ENCODE measurements around the gene CACNA1D.

The CACNA1D gene

GRCh38 chr3:53778153-53778552, 283.7 kb downstream of the CACNA1D start:
- TF ChIP-seq, protein P1, sequence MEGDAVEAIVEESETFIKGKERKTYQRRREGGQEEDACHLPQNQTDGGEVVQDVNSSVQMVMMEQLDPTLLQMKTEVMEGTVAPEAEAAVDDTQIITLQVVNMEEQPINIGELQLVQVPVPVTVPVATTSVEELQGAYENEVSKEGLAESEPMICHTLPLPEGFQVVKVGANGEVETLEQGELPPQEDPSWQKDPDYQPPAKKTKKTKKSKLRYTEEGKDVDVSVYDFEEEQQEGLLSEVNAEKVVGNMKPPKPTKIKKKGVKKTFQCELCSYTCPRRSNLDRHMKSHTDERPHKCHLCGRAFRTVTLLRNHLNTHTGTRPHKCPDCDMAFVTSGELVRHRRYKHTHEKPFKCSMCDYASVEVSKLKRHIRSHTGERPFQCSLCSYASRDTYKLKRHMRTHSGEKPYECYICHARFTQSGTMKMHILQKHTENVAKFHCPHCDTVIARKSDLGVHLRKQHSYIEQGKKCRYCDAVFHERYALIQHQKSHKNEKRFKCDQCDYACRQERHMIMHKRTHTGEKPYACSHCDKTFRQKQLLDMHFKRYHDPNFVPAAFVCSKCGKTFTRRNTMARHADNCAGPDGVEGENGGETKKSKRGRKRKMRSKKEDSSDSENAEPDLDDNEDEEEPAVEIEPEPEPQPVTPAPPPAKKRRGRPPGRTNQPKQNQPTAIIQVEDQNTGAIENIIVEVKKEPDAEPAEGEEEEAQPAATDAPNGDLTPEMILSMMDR (IDR thresholded peaks at IDR 0.05) = no peak

DNA sequence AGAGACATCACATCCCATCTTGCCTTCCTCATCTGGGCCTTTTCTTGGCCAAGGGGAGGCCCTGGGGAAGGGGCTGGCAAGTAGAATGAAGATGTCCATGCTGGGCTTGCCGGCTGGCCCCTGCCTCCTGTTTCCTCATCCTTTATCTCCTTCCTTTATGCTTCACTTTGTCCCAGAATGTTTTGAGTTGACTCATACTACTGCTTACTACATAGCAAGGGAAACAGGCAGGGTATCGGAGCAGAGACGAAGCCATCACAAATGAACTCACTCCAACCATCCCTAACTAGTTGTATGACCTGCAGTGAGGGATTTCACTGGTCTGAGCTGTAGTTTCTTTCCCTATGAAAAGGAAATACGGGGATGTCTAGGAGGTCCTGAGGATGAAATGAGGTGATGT, 285.8 kb downstream of the CACNA1D start:
- TF ChIP-seq, protein P1 (IDR thresholded peaks at IDR 0.05) = no peak

DNA sequence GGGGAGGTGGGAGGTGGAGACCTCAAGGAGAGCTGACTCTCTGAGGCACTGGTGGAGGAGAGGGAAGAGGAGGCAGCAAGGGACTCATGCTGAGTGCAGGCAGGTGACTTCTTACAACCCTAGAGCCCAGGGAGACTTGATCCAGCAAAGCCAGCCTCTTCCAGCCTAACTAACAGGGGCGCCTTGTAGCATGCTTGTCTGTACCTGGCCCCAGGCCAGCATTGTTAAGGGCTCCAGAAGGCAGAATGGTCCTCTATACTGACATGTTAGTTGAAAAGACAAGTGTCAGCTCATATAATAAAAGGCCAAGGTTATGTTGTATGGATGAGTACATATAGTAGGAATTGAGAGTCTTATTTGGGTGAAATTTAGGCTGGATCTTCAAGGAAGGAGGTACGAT, 286.4 kb downstream of the CACNA1D start:
- TF ChIP-seq, protein P1 (IDR thresholded peaks at IDR 0.05) = no peak

- TF ChIP-seq, protein P1 (IDR thresholded peaks at IDR 0.05) = no peak
Observed at GRCh38 chr3:53787016-53787415, 292.6 kb downstream of the CACNA1D start.

GRCh38 chr3:53788038-53788437, 293.6 kb downstream of the CACNA1D start:
- TF ChIP-seq, protein P1 (IDR thresholded peaks at IDR 0.05) = no peak

DNA sequence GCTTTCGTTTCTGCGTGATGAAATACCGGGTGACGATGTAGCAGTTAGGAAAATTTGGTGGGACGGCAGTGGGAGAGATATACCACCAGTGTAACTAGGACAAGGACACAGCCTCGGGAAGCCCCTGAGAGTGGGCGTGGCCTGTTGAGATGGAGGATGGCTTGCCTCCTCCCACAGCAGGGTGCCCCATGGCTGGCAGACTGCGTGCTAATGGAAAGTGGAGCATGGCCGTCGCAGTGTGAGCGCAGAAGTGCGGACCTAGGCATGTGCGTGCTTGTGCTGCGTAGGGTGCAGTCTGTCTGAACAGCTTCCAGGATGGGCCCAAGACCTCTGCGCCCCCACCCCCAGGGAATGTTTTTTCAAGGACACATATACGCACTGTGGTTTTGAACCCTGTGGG, 295.0 kb downstream of the CACNA1D start:
- TF ChIP-seq, protein P1 (IDR thresholded peaks at IDR 0.05) = no peak

- TF ChIP-seq, protein P1 (IDR thresholded peaks at IDR 0.05) = no peak
Observed at GRCh38 chr3:53790470-53790869, 296.1 kb downstream of the CACNA1D start.

DNA sequence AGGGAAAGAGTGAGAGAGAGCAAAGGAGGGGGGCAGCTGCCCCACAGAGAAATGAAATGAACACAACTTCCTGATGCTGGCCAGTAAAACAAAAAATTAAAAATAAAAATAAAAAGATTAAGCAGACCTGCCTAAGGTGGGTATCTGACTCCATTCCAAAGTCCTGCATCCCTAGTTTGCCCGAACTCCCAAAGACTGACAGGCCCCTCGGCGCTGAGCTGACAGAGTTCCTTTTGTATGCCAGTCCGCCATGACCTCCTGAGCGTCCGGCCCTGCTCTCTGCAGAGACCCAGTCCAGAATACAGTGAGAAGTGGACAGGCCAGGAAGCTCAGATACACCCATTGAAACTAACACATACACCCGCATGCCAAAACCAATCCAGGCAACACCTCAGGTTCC, 296.9 kb downstream of the CACNA1D start:
- TF ChIP-seq, protein P1 (IDR thresholded peaks at IDR 0.05) = no peak

Data from LNCAP (cell line).